HEK293 (cell line): Measurements from ENCODE around the gene PTPRN2.

Source experiments
- CTCF ChIA-PET: fragments of 350-600 bp; formaldehyde crosslinking; extraction: SDS; loops from one replicate; lab custom pipeline; 2021; ENCODE audit warnings: antibody characterized with exemption; lab: Yijun Ruan, JAX
- POLR2A ChIA-PET: fragments of 300-600 bp; formaldehyde crosslinking; extraction: SDS; loops from one replicate; lab custom pipeline; 2020; ENCODE audit warnings: antibody characterized with exemption, inconsistent platforms; lab: Yijun Ruan, JAX
- H3K27ac ChIP-seq: fragments of 200-500 bp; sonication (Bioruptor generic); 2 replicates; pipeline ENCODE4 v1.5.1; 2014; ENCODE audit warnings: low read depth, low read length, control low read depth, inconsistent platforms; ENCODE audit errors: extremely low read depth
- H3K36me3 ChIP-seq, 2 experiments: fragments of 200-500 bp in 1 of 2; sonication (Bioruptor generic) in 1 of 2; 1 replicate in 1 of 2; 2 replicates in 1 of 2; pipeline ENCODE4 v1.5.1; 2014 to 2017; ENCODE audit warnings: inconsistent platforms in 2 of 2, low read length in 2 of 2; ENCODE audit not compliant: control insufficient read depth in 2 of 2, insufficient read depth in 1 of 2
- H3K4me1 ChIP-seq: fragments of 200-500 bp; sonication (Bioruptor generic); 2 replicates; pipeline ENCODE4 v1.5.1; 2014; ENCODE audit warnings: mild to moderate bottlenecking, low read length, inconsistent platforms; ENCODE audit not compliant: control insufficient read depth, insufficient read depth
- H3K4me3 ChIP-seq: 2 replicates; pipeline ENCODE4 v1.5.1; 2011; ENCODE audit warnings: low read depth, mild to moderate bottlenecking, control low read depth, low read length, moderate library complexity
- H3K9me3 ChIP-seq: fragments of 200-500 bp; sonication (Bioruptor generic); 2 replicates; pipeline ENCODE4 v1.5.1; 2014; ENCODE audit warnings: low read depth, low read length, inconsistent platforms; ENCODE audit not compliant: control insufficient read depth, insufficient read depth
- GFI1B ChIP-seq: fragments of 450-650 bp; formaldehyde crosslinking; IDR thresholded peaks from 2 replicates; pipeline ENCODE4 v1.5.1; 2016; ENCODE audit warnings: missing biosample characterization, missing genetic modification characterization
- GLIS1 ChIP-seq: fragments of 450-650 bp; formaldehyde crosslinking; IDR thresholded peaks from 2 replicates; pipeline ENCODE4 v1.5.1; 2016; ENCODE audit warnings: missing biosample characterization, missing genetic modification characterization
- KLF1 ChIP-seq: fragments of 450-650 bp; formaldehyde crosslinking; IDR thresholded peaks from 2 replicates; pipeline ENCODE4 v1.5.1; 2016; ENCODE audit warnings: missing biosample characterization, missing genetic modification characterization
- OSR2 ChIP-seq: fragments of 450-650 bp; formaldehyde crosslinking; IDR thresholded peaks from 2 replicates; pipeline ENCODE4 v1.5.1; 2016; ENCODE audit warnings: missing biosample characterization, missing genetic modification characterization
- YY2 ChIP-seq: fragments of 450-650 bp; formaldehyde crosslinking; IDR thresholded peaks from 2 replicates; pipeline ENCODE4 v1.5.1; 2016; ENCODE audit warnings: missing biosample characterization, missing genetic modification characterization
- ZBTB1 ChIP-seq: fragments of 450-650 bp; formaldehyde crosslinking; IDR thresholded peaks from 2 replicates; pipeline ENCODE4 v1.5.1; 2016; ENCODE audit warnings: missing biosample characterization, missing genetic modification characterization
- ZBTB10 ChIP-seq: fragments of 450-650 bp; formaldehyde crosslinking; IDR thresholded peaks from 2 replicates; pipeline ENCODE4 v1.5.1; 2016; ENCODE audit warnings: missing biosample characterization, missing genetic modification characterization
- ZBTB11 ChIP-seq: fragments of 450-650 bp; formaldehyde crosslinking; conservative IDR thresholded peaks from 2 replicates; pipeline ENCODE4 v1.5.1; 2016; ENCODE audit warnings: low read depth, missing biosample characterization, missing genetic modification characterization
- ZFP3 ChIP-seq: fragments of 450-650 bp; formaldehyde crosslinking; IDR thresholded peaks from 2 replicates; pipeline ENCODE4 v1.5.1; 2016; ENCODE audit warnings: low read depth, missing biosample characterization, missing genetic modification characterization
- ZNF133 ChIP-seq: fragments of 450-650 bp; formaldehyde crosslinking; IDR thresholded peaks from 2 replicates; pipeline ENCODE4 v1.5.1; 2016; ENCODE audit warnings: missing biosample characterization, missing genetic modification characterization
- ZNF169 ChIP-seq: fragments of 450-650 bp; formaldehyde crosslinking; IDR thresholded peaks from 2 replicates; pipeline ENCODE4 v1.5.1; 2016; ENCODE audit warnings: missing biosample characterization, missing genetic modification characterization
- ZNF175 ChIP-seq: fragments of 450-650 bp; formaldehyde crosslinking; IDR thresholded peaks from 2 replicates; pipeline ENCODE4 v1.5.1; 2016; ENCODE audit warnings: missing biosample characterization, missing genetic modification characterization
- ZNF221 ChIP-seq: fragments of 450-650 bp; formaldehyde crosslinking; IDR thresholded peaks from 2 replicates; pipeline ENCODE4 v1.5.1; 2017; ENCODE audit warnings: missing biosample characterization, missing genetic modification characterization, borderline replicate concordance
- ZNF362 ChIP-seq: fragments of 450-650 bp; formaldehyde crosslinking; IDR thresholded peaks from 2 replicates; pipeline ENCODE4 v1.5.1; 2016; ENCODE audit warnings: missing biosample characterization, missing genetic modification characterization
- ZNF449 ChIP-seq: fragments of 450-650 bp; formaldehyde crosslinking; IDR thresholded peaks from 2 replicates; pipeline ENCODE4 v1.5.1; 2017; ENCODE audit warnings: missing biosample characterization, mild to moderate bottlenecking, missing genetic modification characterization, moderate library complexity
- ZNF521 ChIP-seq: fragments of 450-650 bp; formaldehyde crosslinking; IDR thresholded peaks from 2 replicates; pipeline ENCODE4 v1.5.1; 2017; ENCODE audit warnings: missing biosample characterization, mild to moderate bottlenecking, missing genetic modification characterization
- ZNF596 ChIP-seq: fragments of 450-650 bp; IDR thresholded peaks from 2 replicates; pipeline ENCODE4 v1.5.0; 2018; ENCODE audit warnings: missing biosample characterization, mild to moderate bottlenecking, missing genetic modification characterization, moderate library complexity
- ZNF621 ChIP-seq: fragments of 450-650 bp; formaldehyde crosslinking; IDR thresholded peaks from 2 replicates; pipeline ENCODE4 v1.5.1; 2017; ENCODE audit warnings: missing biosample characterization, missing genetic modification characterization
- ZSCAN30 ChIP-seq: fragments of 450-650 bp; IDR thresholded peaks from 2 replicates; pipeline ENCODE4 v1.5.1; 2018; ENCODE audit warnings: missing biosample characterization, mild to moderate bottlenecking, missing genetic modification characterization, moderate library complexity
- ZXDB ChIP-seq: fragments of 450-650 bp; formaldehyde crosslinking; IDR thresholded peaks from 2 replicates; pipeline ENCODE4 v1.5.1; 2016; ENCODE audit warnings: missing biosample characterization, missing genetic modification characterization
- TF ChIP-seq, protein P1 (sequence below): fragments of 450-650 bp; formaldehyde crosslinking; IDR thresholded peaks from 2 replicates; pipeline ENCODE4 v1.5.1; 2017; ENCODE audit warnings: missing biosample characterization, missing genetic modification characterization
- TF ChIP-seq, protein P2 (sequence below): fragments of 450-650 bp; formaldehyde crosslinking; IDR thresholded peaks from 2 replicates; pipeline ENCODE4 v1.5.1; 2016; ENCODE audit warnings: missing biosample characterization, missing genetic modification characterization, low read depth

PTPRN2 gene

DNA sequence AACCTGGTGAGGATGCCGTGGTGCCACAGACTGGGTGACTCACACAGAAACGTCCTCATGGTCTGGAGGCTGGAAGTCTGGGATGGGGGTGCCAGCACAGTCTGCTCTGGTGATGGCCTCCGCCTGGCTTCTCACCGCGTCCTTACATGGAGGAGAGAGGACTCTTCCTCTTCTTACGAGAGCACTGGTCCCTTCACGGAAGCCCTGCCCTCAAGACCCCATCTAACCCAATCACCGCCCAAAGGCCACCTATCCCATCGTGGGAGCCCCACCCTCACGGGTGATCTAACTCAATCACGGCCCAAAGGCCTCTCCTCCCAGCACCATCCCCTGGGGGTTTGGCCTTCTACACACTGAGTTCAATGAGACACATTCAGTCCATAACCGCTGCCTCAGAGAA, 137.7 kb downstream of the PTPRN2 start:
- Histone ChIP-seq H3K36me3 (no peaks in the 10 kb centered on the region), H3K4me3 (no peak overlapping the region), H3K9me3 (no peaks in the 10 kb centered on the region), H3K4me1 (no peaks in the 10 kb centered on the region), H3K27ac (no peak overlapping the region)
- POLR2A ChIA-PET: no interaction called here
- TF ChIP-seq, protein P1, sequence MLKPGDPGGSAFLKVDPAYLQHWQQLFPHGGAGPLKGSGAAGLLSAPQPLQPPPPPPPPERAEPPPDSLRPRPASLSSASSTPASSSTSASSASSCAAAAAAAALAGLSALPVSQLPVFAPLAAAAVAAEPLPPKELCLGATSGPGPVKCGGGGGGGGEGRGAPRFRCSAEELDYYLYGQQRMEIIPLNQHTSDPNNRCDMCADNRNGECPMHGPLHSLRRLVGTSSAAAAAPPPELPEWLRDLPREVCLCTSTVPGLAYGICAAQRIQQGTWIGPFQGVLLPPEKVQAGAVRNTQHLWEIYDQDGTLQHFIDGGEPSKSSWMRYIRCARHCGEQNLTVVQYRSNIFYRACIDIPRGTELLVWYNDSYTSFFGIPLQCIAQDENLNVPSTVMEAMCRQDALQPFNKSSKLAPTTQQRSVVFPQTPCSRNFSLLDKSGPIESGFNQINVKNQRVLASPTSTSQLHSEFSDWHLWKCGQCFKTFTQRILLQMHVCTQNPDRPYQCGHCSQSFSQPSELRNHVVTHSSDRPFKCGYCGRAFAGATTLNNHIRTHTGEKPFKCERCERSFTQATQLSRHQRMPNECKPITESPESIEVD (tag by site-specific recombination): no peak
- TF ChIP-seq ZSCAN30 (tag by site-specific recombination): no peak
- no peak for TF ChIP-seq OSR2
- no peak for TF ChIP-seq ZNF596 (tag by site-specific recombination)
- no peak for TF ChIP-seq ZNF169 (tag by site-specific recombination)
- no peak for TF ChIP-seq ZNF449 (tag by site-specific recombination)
- no peak for TF ChIP-seq ZBTB10 (tag by site-specific recombination)
- TF ChIP-seq GFI1B: no peak
- TF ChIP-seq KLF1 (tag by site-specific recombination): no peak
- TF ChIP-seq, protein P2, sequence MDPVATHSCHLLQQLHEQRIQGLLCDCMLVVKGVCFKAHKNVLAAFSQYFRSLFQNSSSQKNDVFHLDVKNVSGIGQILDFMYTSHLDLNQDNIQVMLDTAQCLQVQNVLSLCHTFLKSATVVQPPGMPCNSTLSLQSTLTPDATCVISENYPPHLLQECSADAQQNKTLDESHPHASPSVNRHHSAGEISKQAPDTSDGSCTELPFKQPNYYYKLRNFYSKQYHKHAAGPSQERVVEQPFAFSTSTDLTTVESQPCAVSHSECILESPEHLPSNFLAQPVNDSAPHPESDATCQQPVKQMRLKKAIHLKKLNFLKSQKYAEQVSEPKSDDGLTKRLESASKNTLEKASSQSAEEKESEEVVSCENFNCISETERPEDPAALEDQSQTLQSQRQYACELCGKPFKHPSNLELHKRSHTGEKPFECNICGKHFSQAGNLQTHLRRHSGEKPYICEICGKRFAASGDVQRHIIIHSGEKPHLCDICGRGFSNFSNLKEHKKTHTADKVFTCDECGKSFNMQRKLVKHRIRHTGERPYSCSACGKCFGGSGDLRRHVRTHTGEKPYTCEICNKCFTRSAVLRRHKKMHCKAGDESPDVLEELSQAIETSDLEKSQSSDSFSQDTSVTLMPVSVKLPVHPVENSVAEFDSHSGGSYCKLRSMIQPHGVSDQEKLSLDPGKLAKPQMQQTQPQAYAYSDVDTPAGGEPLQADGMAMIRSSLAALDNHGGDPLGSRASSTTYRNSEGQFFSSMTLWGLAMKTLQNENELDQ: no peak
- CTCF ChIA-PET: interaction anchor here (0.6 kb wide), 1 partner anchor 95 kb away, joined by 3 read pairs; no protein-coding TSS in a partner anchor

GRCh38 chr7:158449266-158449665, 138.4 kb downstream of the PTPRN2 start:
- Histone ChIP-seq H3K4me3 (no peak overlapping the region), H3K27ac (no peak overlapping the region), H3K36me3 (no peaks in the 10 kb centered on the region), H3K9me3 (no peaks in the 10 kb centered on the region), H3K4me1 (no peaks in the 10 kb centered on the region)
- POLR2A ChIA-PET: no interaction called here
- CTCF ChIA-PET: no interaction called here
- TF ChIP-seq ZNF521: no peak
- TF ChIP-seq ZXDB (tag by site-specific recombination): no peak
- no peak for TF ChIP-seq YY2 (tag by site-specific recombination)
- TF ChIP-seq ZNF133 (tag by site-specific recombination): no peak
- no peak for TF ChIP-seq ZBTB11 (tag by site-specific recombination)
- TF ChIP-seq ZBTB1 (tag by site-specific recombination): no peak
- TF ChIP-seq ZNF621 (tag by site-specific recombination): no peak
- TF ChIP-seq GLIS1: no peak
- no peak for TF ChIP-seq ZNF362
- TF ChIP-seq ZNF175 (tag by site-specific recombination): no peak
- no peak for TF ChIP-seq ZNF221 (tag by site-specific recombination)
- TF ChIP-seq ZFP3 (tag by site-specific recombination): no peak
